Keratinocyte (primary cell): Measurements from ENCODE around the gene GALNT7. TPM values are rescaled to one million over a fixed set of nuclear protein-coding genes. Genes with fewer than 3 reads are reported as not detected.
A peak's percentile ranks its signal among the peaks of the same experiment; 100 is the strongest.

ENCODE experiments used
- DNase-seq: peaks from one replicate; pipeline ENCODE4 v3.0.0-alpha.2; 2011; ENCODE audit warnings: low read depth, missing footprints, low spot score
- FAIRE-seq: peaks from 2 replicates; lab custom pipeline; 2011; peaks lifted over from hg19 to GRCh38; lab: Jason Lieb, UNC
- H2AFZ ChIP-seq: 2 replicates; pipeline ENCODE4 v1.6.0; 2012; ENCODE audit warnings: low read length, control low read depth, inconsistent platforms; ENCODE audit not compliant: control insufficient read depth
- H3K27ac ChIP-seq: 2 replicates; pipeline ENCODE4 v1.5.1; 2011; ENCODE audit warnings: low read length; ENCODE audit not compliant: control insufficient read depth, insufficient read depth
- H3K27me3 ChIP-seq: 3 replicates; pipeline ENCODE4 v1.6.0; 2011; ENCODE audit warnings: low read length; ENCODE audit not compliant: control insufficient read depth, insufficient read depth; ENCODE audit errors: extremely low read depth
- H3K36me3 ChIP-seq, 2 experiments: 2 replicates in 1 of 2; 3 replicates in 1 of 2; pipeline ENCODE4 v1.5.1; 2011; ENCODE audit warnings: low read length in 2 of 2, mild to moderate bottlenecking in 1 of 2; ENCODE audit not compliant: control insufficient read depth in 2 of 2, insufficient read depth in 2 of 2; ENCODE audit errors: extremely low read depth in 1 of 2
- H3K4me1 ChIP-seq: 3 replicates; pipeline ENCODE4 v1.5.1; 2011; ENCODE audit warnings: low read length; ENCODE audit not compliant: control insufficient read depth, insufficient read depth; ENCODE audit errors: extremely low read depth
- H3K4me2 ChIP-seq: 3 replicates; pipeline ENCODE4 v1.6.0; 2011; ENCODE audit warnings: low read depth, low read length; ENCODE audit not compliant: control insufficient read depth, insufficient read depth; ENCODE audit errors: extremely low read depth
- H3K4me3 ChIP-seq, 3 experiments: fragments of 200-600 bp in 1 of 3; sonication (generic) in 1 of 3; 2 replicates in 2 of 3; 3 replicates in 1 of 3; pipeline ENCODE4 v1.5.1; 2011 to 2016; ENCODE audit warnings: low read length in 3 of 3, mild to moderate bottlenecking in 3 of 3, control low read depth in 2 of 3, inconsistent platforms in 1 of 3, low read depth in 1 of 3, mixed read lengths in 1 of 3, mixed run types in 1 of 3, moderate library complexity in 1 of 3; ENCODE audit not compliant: control insufficient read depth in 2 of 3, insufficient read depth in 2 of 3; ENCODE audit errors: extremely low read depth in 1 of 3
- H3K79me2 ChIP-seq: 2 replicates; pipeline ENCODE4 v1.6.0; 2012; ENCODE audit warnings: low read length; ENCODE audit not compliant: control insufficient read depth, insufficient read depth
- H3K9ac ChIP-seq: 3 replicates; pipeline ENCODE4 v1.6.0; 2011; ENCODE audit warnings: low read length; ENCODE audit not compliant: control insufficient read depth, insufficient read depth; ENCODE audit errors: extremely low read depth
- H3K9me1 ChIP-seq: 3 replicates; pipeline ENCODE4 v1.6.0; 2011; ENCODE audit warnings: low read length; ENCODE audit not compliant: control insufficient read depth, insufficient read depth; ENCODE audit errors: extremely low read depth
- H3K9me3 ChIP-seq: 2 replicates; pipeline ENCODE4 v1.5.1; 2012; ENCODE audit warnings: low read depth, low read length; ENCODE audit not compliant: control insufficient read depth
- H4K20me1 ChIP-seq: 3 replicates; pipeline ENCODE4 v1.6.0; 2011; ENCODE audit warnings: low read length; ENCODE audit not compliant: control insufficient read depth, insufficient read depth; ENCODE audit errors: extremely low read depth
- EZH2 ChIP-seq: IDR thresholded peaks from one replicate; pipeline ENCODE4 v1.6.1; 2012; ENCODE audit warnings: inconsistent platforms, mild to moderate bottlenecking, low read length, moderate library complexity
- dilution Hi-C: fragments of 300-500 bp; cut with MboI; formaldehyde crosslinking; loops from one replicate; pipeline ENCODE4 v1.7.0; 2020; ENCODE audit warnings: low sequenced_read_pairs; ENCODE audit not compliant: extremely low pct_ligation_motif_present
- polyA plus RNA-seq, 5 experiments: library from polyadenylated mRNA; depleted of rRNA in 3 of 5; stranded (reverse) in 3 of 5; stranded (forward) in 1 of 5; unstranded in 1 of 5; fragments of >200 nt; gene quantifications; 1 replicate in 1 of 5; 2 replicates in 3 of 5; 3 replicates in 1 of 5; pipeline versions ENCODE4 v1.2.1 to v1.2.3, GENCODE V29; 2011 to 2012; ENCODE audit warnings: missing spikeins in 2 of 5, low read depth in 1 of 5, low replicate concordance in 1 of 5
- TF ChIP-seq, protein P1 (sequence below), 3 experiments: IDR thresholded peaks in 1 of 3; conservative IDR thresholded peaks in 1 of 3; optimal IDR thresholded peaks in 1 of 3; 2 replicates in 2 of 3; 3 replicates in 1 of 3; pipeline versions ENCODE3 to v1.5.1; 2011; ENCODE audit warnings: low read length in 3 of 3, mild to moderate bottlenecking in 3 of 3, moderate library complexity in 2 of 3, control low read depth in 1 of 3, inconsistent platforms in 1 of 3; ENCODE audit not compliant: insufficient read depth in 2 of 3; ENCODE audit errors: extremely low read depth in 1 of 3

The GALNT7 gene
- polyA plus RNA-seq, 1 donor (not counting 4 experiments of a cell fraction or from before 2014, with no cell fraction given), result 28.8 TPM

DNA sequence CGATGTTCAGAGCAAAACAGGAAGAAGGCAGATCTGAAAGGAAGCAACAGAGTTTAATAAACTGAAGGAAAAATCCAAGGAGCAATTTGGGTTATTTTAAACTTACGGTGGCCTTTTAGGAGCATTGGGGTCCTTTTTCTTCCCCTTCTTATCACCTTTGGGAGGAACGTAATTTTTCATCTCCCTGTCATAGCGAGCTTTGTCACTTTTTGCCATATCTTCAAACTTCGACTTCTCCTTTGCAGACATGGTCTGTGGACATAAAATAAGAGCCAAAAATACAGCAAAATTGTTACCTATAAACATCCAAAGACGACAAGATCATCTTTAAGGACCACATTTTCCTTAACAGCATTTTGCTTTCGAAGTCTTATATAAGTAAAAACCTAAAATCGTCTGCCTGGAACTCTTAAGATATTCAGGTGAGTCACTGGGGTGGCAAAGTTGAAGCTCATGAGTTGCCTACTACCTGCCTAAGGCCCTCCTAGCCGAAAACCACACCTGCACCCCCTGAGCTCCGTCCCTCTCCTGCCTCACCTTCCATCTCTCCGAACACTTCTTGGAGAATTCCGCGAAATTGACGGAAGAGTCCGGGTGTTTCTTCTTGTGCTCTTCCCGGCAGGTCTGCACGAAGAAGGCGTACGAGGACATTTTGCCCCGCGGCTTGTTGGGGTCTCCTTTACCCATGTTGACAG lies 164.5 kb downstream of the GALNT7 start:
- dilution Hi-C loops, result no loop called here
- Histone ChIP-seq H4K20me1 (peaks cover 4% of the 10 kb centered on the region), H3K79me2 (peaks cover 18% of the 10 kb centered on the region), H2AFZ (peak overlapping the region; percentile 65), H3K4me1 (peaks cover 13% of the 10 kb centered on the region), H3K36me3 (peaks cover 0 to 13% of the 10 kb centered on the region in 2 experiments), H3K9me1 (no peaks in the 10 kb centered on the region), H3K4me3 (peak overlapping the region; percentile 90 to 98 (median 92)), H3K27ac (peak overlapping the region; percentile 93), H3K9me3 (no peaks in the 10 kb centered on the region), H3K4me2 (peak overlapping the region; percentile 98), H3K9ac (peak overlapping the region; percentile 98), H3K27me3 (no peaks in the 10 kb centered on the region)
- FAIRE-seq (peak; percentile 36), DNase-seq (no peak)
- no peak for TF ChIP-seq EZH2
- TF ChIP-seq, protein P1, sequence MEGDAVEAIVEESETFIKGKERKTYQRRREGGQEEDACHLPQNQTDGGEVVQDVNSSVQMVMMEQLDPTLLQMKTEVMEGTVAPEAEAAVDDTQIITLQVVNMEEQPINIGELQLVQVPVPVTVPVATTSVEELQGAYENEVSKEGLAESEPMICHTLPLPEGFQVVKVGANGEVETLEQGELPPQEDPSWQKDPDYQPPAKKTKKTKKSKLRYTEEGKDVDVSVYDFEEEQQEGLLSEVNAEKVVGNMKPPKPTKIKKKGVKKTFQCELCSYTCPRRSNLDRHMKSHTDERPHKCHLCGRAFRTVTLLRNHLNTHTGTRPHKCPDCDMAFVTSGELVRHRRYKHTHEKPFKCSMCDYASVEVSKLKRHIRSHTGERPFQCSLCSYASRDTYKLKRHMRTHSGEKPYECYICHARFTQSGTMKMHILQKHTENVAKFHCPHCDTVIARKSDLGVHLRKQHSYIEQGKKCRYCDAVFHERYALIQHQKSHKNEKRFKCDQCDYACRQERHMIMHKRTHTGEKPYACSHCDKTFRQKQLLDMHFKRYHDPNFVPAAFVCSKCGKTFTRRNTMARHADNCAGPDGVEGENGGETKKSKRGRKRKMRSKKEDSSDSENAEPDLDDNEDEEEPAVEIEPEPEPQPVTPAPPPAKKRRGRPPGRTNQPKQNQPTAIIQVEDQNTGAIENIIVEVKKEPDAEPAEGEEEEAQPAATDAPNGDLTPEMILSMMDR (optimal IDR thresholded peaks at IDR 0.05 in 1 of 3, IDR thresholded peaks at IDR 0.05 in 1 of 3, conservative IDR thresholded peaks at IDR 0.05 in 1 of 3; ENCODE audit: extremely low read depth in 1 of 3, insufficient read depth in 2 of 3, low read length in 3 of 3), result no peak

DNA sequence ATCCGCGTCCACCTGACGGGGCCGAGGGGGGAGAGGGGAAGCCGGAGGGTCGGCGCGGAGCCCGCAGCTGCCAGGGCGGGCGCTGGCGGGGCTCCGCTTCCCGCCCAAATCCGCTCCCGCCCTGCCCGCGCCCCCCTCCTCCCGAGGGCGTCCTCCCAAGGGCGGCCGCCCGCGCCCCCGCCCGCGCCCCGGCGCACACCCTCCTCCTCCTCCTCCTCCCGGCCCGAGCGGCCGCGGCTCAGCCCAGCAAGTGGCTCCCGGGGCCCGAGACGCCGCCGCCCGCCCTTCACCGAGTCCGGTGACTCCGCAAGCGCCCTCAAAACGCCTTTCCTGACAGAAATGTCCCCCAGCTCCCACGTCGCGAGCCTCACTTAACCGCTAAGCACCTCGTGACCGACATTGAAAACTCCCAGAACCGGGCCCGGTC lies 165.1 kb downstream of the GALNT7 start:
- peaks cover 18% of the 10 kb centered on the region for H3K79me2 ChIP-seq
- H3K4me1 ChIP-seq, result peaks cover 13% of the 10 kb centered on the region
- DNase-seq, result no peak
- H2AFZ ChIP-seq, result peak overlapping the region; percentile 87
- no peaks in the 10 kb centered on the region for H3K9me1 ChIP-seq
- no peak for TF ChIP-seq EZH2
- TF ChIP-seq, protein P1 (optimal IDR thresholded peaks at IDR 0.05 in 1 of 3, IDR thresholded peaks at IDR 0.05 in 1 of 3, conservative IDR thresholded peaks at IDR 0.05 in 1 of 3; ENCODE audit: extremely low read depth in 1 of 3, insufficient read depth in 2 of 3, low read length in 3 of 3), result no peak
- FAIRE-seq, result no peak
- no peaks in the 10 kb centered on the region for H3K27me3 ChIP-seq
- H3K36me3 ChIP-seq, result peaks cover 0 to 13% of the 10 kb centered on the region in 2 experiments
- H3K4me2 ChIP-seq, result peak overlapping the region; percentile 98
- peaks cover 4% of the 10 kb centered on the region for H4K20me1 ChIP-seq
- H3K9me3 ChIP-seq, result no peaks in the 10 kb centered on the region
- dilution Hi-C loops, result no loop called here
- peak overlapping the region; percentile 98 for H3K9ac ChIP-seq
- H3K27ac ChIP-seq, result peak overlapping the region; percentile 93
- peak overlapping the region; percentile 90 to 98 (median 92) for H3K4me3 ChIP-seq
